HTERT RPE-1 (cell line): ENCODE data around the gene HOXB2.

Experiments used
- in situ Hi-C: fragments of 300-500 bp; cut with MboI; formaldehyde crosslinking; loops from 4 replicates; pipeline ENCODE4 v1.14.3; 2020; ENCODE audit warnings: low sequenced_read_pairs

Gene HOXB2

GRCh38 chr17:48566717-48567116 lies 21.8 kb upstream of the HOXB2 start:
- in situ Hi-C loops = no loop called here

GRCh38 chr17:48565925-48566710 lies 21.2 kb upstream of the HOXB2 start:
- in situ Hi-C loops = no loop called here

GRCh38 chr17:48565022-48565554 lies 20.2 kb upstream of the HOXB2 start:
- in situ Hi-C loops = no loop called here

- in situ Hi-C loops = no loop called here
Measured at GRCh38 chr17:48564188-48565021, 19.5 kb upstream of the HOXB2 start.

GRCh38 chr17:48563867-48564187 lies 18.9 kb upstream of the HOXB2 start:
- in situ Hi-C loops = no loop called here

GRCh38 chr17:48563385-48563838 lies 18.5 kb upstream of the HOXB2 start:
- in situ Hi-C loops = no loop called here

- in situ Hi-C loops = no loop called here
Measured at GRCh38 chr17:48562934-48563333, 18.0 kb upstream of the HOXB2 start.

GRCh38 chr17:48561884-48562810 lies 17.2 kb upstream of the HOXB2 start:
- in situ Hi-C loops = no loop called here

- in situ Hi-C loops = no loop called here
Measured at GRCh38 chr17:48559840-48560817, 15.2 kb upstream of the HOXB2 start.

- in situ Hi-C loops = no loop called here
Measured at GRCh38 chr17:48559122-48559839, 14.4 kb upstream of the HOXB2 start.

- in situ Hi-C loops = no loop called here
Measured at GRCh38 chr17:48558831-48559121, 13.9 kb upstream of the HOXB2 start.

- in situ Hi-C loops = no loop called here
Measured at GRCh38 chr17:48558057-48558830, 13.3 kb upstream of the HOXB2 start.

- in situ Hi-C loops = no loop called here
Measured at GRCh38 chr17:48556576-48557401, 11.9 kb upstream of the HOXB2 start.

GRCh38 chr17:48556229-48556575 lies 11.3 kb upstream of the HOXB2 start:
- in situ Hi-C loops = no loop called here

GRCh38 chr17:48555258-48556228 lies 10.6 kb upstream of the HOXB2 start:
- in situ Hi-C loops = no loop called here

- in situ Hi-C loops = no loop called here
Measured at GRCh38 chr17:48554412-48555257, 9.7 kb upstream of the HOXB2 start.
